Trophoblast cell (in vitro differentiated cells and primary cell): ENCODE data around the gene RGS9.

Source experiments
- DNase-seq, 2 donors: peaks; one replicate each; pipeline ENCODE4 v3.0.0-alpha.2; 2016
- H2AFZ ChIP-seq: 2 replicates; pipeline ENCODE4 v1.6.1; 2013; ENCODE audit warnings: low read length, moderate library complexity, mild to moderate bottlenecking; ENCODE audit not compliant: insufficient read depth, poor library complexity
- H2AK5ac ChIP-seq: 2 replicates; pipeline ENCODE4 v1.6.1; 2013; ENCODE audit warnings: mild to moderate bottlenecking, low read length
- H2BK120ac ChIP-seq: 2 replicates; pipeline ENCODE4 v1.6.1; 2013; ENCODE audit warnings: low read length, mild to moderate bottlenecking, moderate library complexity; ENCODE audit not compliant: insufficient read depth, poor library complexity
- H2BK12ac ChIP-seq: 2 replicates; pipeline ENCODE4 v1.6.1; 2013; ENCODE audit warnings: mild to moderate bottlenecking, low read length, moderate library complexity
- H2BK5ac ChIP-seq: 2 replicates; pipeline ENCODE4 v1.6.1; 2013; ENCODE audit warnings: low read length, low read depth, moderate library complexity, mild to moderate bottlenecking; ENCODE audit not compliant: poor library complexity
- H3K14ac ChIP-seq: 2 replicates; pipeline ENCODE4 v1.6.1; 2013; ENCODE audit warnings: mild to moderate bottlenecking, low read length
- H3K18ac ChIP-seq: 2 replicates; pipeline ENCODE4 v1.6.1; 2013; ENCODE audit warnings: mild to moderate bottlenecking, low read length
- H3K23ac ChIP-seq: 2 replicates; pipeline ENCODE4 v1.6.1; 2013; ENCODE audit warnings: low read length
- H3K27ac ChIP-seq: 2 replicates; pipeline ENCODE4 v1.5.1; 2013; ENCODE audit warnings: low read depth, mild to moderate bottlenecking, inconsistent platforms, low read length, moderate library complexity
- H3K27me3 ChIP-seq: 2 replicates; pipeline ENCODE4 v1.6.1; 2013; ENCODE audit warnings: inconsistent platforms, mild to moderate bottlenecking, low read length, moderate library complexity; ENCODE audit not compliant: insufficient read depth
- H3K36me3 ChIP-seq, 2 experiments: 1 replicate in 1 of 2; 2 replicates in 1 of 2; pipeline ENCODE4 v1.6.1; 2013; ENCODE audit warnings: low read length in 2 of 2, mild to moderate bottlenecking in 2 of 2, moderate library complexity in 1 of 2; ENCODE audit not compliant: insufficient read depth in 2 of 2, control insufficient read depth in 1 of 2
- H3K4ac ChIP-seq: 2 replicates; pipeline ENCODE4 v1.6.1; 2013; ENCODE audit warnings: low read depth, mild to moderate bottlenecking, low read length, moderate library complexity
- H3K4me1 ChIP-seq, 2 experiments: 1 replicate in 1 of 2; 2 replicates in 1 of 2; pipeline ENCODE4 v1.6.1; 2013; ENCODE audit warnings: low read length in 2 of 2, mild to moderate bottlenecking in 2 of 2, moderate library complexity in 1 of 2; ENCODE audit not compliant: insufficient read depth in 2 of 2, control insufficient read depth in 1 of 2
- H3K4me2 ChIP-seq: 2 replicates; pipeline ENCODE4 v1.6.1; 2013; ENCODE audit warnings: inconsistent platforms, mild to moderate bottlenecking, low read length, moderate library complexity
- H3K4me3 ChIP-seq: 2 replicates; pipeline ENCODE4 v1.5.1; 2013; ENCODE audit warnings: mild to moderate bottlenecking, low read depth, low read length, inconsistent platforms
- H3K79me1 ChIP-seq: one replicate; pipeline ENCODE4 v1.6.1; 2013; ENCODE audit warnings: low read length
- H3K79me2 ChIP-seq: 2 replicates; pipeline ENCODE4 v1.6.1; 2013; ENCODE audit warnings: low read length, mild to moderate bottlenecking; ENCODE audit not compliant: control insufficient read depth, insufficient read depth, poor library complexity
- H3K9ac ChIP-seq: 2 replicates; pipeline ENCODE4 v1.6.1; 2013; ENCODE audit warnings: mild to moderate bottlenecking, low read length
- H3K9me3 ChIP-seq: 2 replicates; pipeline ENCODE4 v1.6.1; 2013; ENCODE audit warnings: low read depth, mild to moderate bottlenecking, control low read depth, inconsistent platforms, low read length; ENCODE audit not compliant: insufficient read depth
- H4K12ac ChIP-seq: 2 replicates; pipeline ENCODE4 v1.6.1; 2013; ENCODE audit warnings: low read depth, mild to moderate bottlenecking, low read length, moderate library complexity
- H4K8ac ChIP-seq: 2 replicates; pipeline ENCODE4 v1.6.1; 2013; ENCODE audit warnings: low read depth, mild to moderate bottlenecking, low read length, moderate library complexity
- H4K91ac ChIP-seq: one replicate; pipeline ENCODE4 v1.6.1; 2013; ENCODE audit warnings: low read depth, mild to moderate bottlenecking, low read length, moderate library complexity
- WGBS: extraction: QIAGEN DNeasy Blood & Tissue Kit; methylation state at CpG from one replicate; pipeline ENCODE4 v1.1.7; 2013; ENCODE audit warnings: missing lambda C conversion rate; ENCODE audit not compliant: insufficient read length, insufficient coverage; ENCODE audit errors: extremely low coverage; 5-methylcytosine and 5-hydroxymethylcytosine counted together

Gene RGS9

GRCh38 chr17:65130832-65131231, 6.3 kb upstream of the RGS9 start:
- Histone ChIP-seq H3K27ac (no peak overlapping the region), H3K79me2 (no peaks in the 10 kb centered on the region), H3K4me1 (no peaks in the 10 kb centered on the region), H2AFZ (no peak overlapping the region), H2BK120ac (no peak overlapping the region), H4K91ac (no peak overlapping the region), H3K23ac (no peak overlapping the region), H3K9ac (no peak overlapping the region), H2BK12ac (no peak overlapping the region), H3K27me3 (no peaks in the 10 kb centered on the region), H3K14ac (no peak overlapping the region), H3K79me1 (no peaks in the 10 kb centered on the region), H3K9me3 (no peaks in the 10 kb centered on the region), H3K4me3 (no peak overlapping the region), H3K36me3 (no peaks in the 10 kb centered on the region), H3K4ac (no peak overlapping the region), H3K18ac (no peak overlapping the region), H4K8ac (no peak overlapping the region), H2BK5ac (no peak overlapping the region), H3K4me2 (no peak overlapping the region), H4K12ac (no peak overlapping the region), H2AK5ac (no peak overlapping the region)
- no CpG with 5 or more reads among the region's 5 CpGs for WGBS
- no peak for DNase-seq

- Histone ChIP-seq H3K27ac (no peak overlapping the region), H2BK120ac (no peak overlapping the region), H4K91ac (no peak overlapping the region), H3K4me3 (no peak overlapping the region), H3K27me3 (no peaks in the 10 kb centered on the region), H3K9me3 (no peaks in the 10 kb centered on the region), H3K23ac (no peak overlapping the region), H4K12ac (no peak overlapping the region), H3K4me1 (no peaks in the 10 kb centered on the region), H3K18ac (no peak overlapping the region), H3K9ac (peak overlapping the region; percentile 10), H3K4me2 (no peak overlapping the region), H2BK5ac (no peak overlapping the region), H2BK12ac (no peak overlapping the region), H3K79me2 (no peaks in the 10 kb centered on the region), H3K79me1 (no peaks in the 10 kb centered on the region), H3K4ac (no peak overlapping the region), H2AFZ (no peak overlapping the region), H2AK5ac (no peak overlapping the region), H3K36me3 (no peaks in the 10 kb centered on the region), H3K14ac (no peak overlapping the region), H4K8ac (no peak overlapping the region)
- DNase-seq, result no peak
- WGBS, result no CpG with 5 or more reads among the region's 6 CpGs
These were observed 5.9 kb upstream of the RGS9 start for GRCh38 chr17:65131240-65131639.

DNA sequence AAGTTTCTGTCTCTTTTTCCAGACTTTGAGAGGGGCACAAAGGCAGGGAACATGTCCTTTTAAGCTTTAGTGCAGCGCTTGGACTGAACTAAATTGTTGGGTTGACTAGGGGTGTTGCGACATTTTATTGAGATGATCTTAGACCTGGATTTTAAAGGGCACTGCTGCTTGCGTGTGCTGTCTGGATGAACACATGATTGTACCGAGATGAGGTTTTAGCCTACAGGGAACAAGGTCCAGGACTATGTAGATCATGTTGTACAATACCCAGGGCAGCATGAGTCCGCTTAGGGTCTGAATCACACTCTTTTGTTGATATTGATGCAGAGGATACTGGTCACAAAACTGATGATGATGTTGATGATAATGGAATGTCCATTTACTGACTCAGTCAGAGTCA, 5.2 kb upstream of the RGS9 start:
- Histone ChIP-seq H3K18ac (no peak overlapping the region), H3K9ac (no peak overlapping the region), H3K9me3 (no peaks in the 10 kb centered on the region), H3K4ac (no peak overlapping the region), H2BK12ac (no peak overlapping the region), H3K4me2 (no peak overlapping the region), H3K4me1 (no peaks in the 10 kb centered on the region), H3K27me3 (no peaks in the 10 kb centered on the region), H3K79me1 (no peaks in the 10 kb centered on the region), H2AFZ (no peak overlapping the region), H2BK120ac (no peak overlapping the region), H4K12ac (no peak overlapping the region), H3K14ac (no peak overlapping the region), H3K79me2 (no peaks in the 10 kb centered on the region), H3K4me3 (no peak overlapping the region), H4K8ac (no peak overlapping the region), H4K91ac (no peak overlapping the region), H2AK5ac (no peak overlapping the region), H3K36me3 (no peaks in the 10 kb centered on the region), H2BK5ac (no peak overlapping the region), H3K23ac (no peak overlapping the region), H3K27ac (no peak overlapping the region)
- no peak for DNase-seq
- WGBS, result no CpG with 5 or more reads among the region's 5 CpGs

GRCh38 chr17:65134035-65134434, 3.1 kb upstream of the RGS9 start:
- Histone ChIP-seq H2AFZ (no peak overlapping the region), H3K9me3 (no peaks in the 10 kb centered on the region), H3K27me3 (no peaks in the 10 kb centered on the region), H3K4me1 (peaks cover 3 to 4% of the 10 kb centered on the region in 2 experiments), H3K23ac (no peak overlapping the region), H3K14ac (no peak overlapping the region), H2BK12ac (no peak overlapping the region), H3K27ac (no peak overlapping the region), H3K36me3 (no peaks in the 10 kb centered on the region), H3K4ac (no peak overlapping the region), H3K4me2 (no peak overlapping the region), H3K9ac (no peak overlapping the region), H3K79me2 (no peaks in the 10 kb centered on the region), H4K8ac (no peak overlapping the region), H4K12ac (no peak overlapping the region), H2AK5ac (no peak overlapping the region), H3K79me1 (no peaks in the 10 kb centered on the region), H3K18ac (no peak overlapping the region), H3K4me3 (no peak overlapping the region), H2BK120ac (no peak overlapping the region), H2BK5ac (no peak overlapping the region), H4K91ac (no peak overlapping the region)
- WGBS, result no CpG with 5 or more reads among the region's 2 CpGs
- DNase-seq, result no peak
